Body of pancreas (tissue), 4 donors: ENCODE data around the gene GNG11. TPM values are rescaled to one million over a fixed set of nuclear protein-coding genes. Genes with fewer than 3 reads are reported as not detected.

Source experiments
- ATAC-seq: fragments of 150-250 bp; one replicate; pipeline ENCODE4 v1.9.1; 2016
- DNase-seq, 4 donors: peaks; one replicate each; pipeline ENCODE4 v3.0.0-alpha.2; 2019
- H3K27ac ChIP-seq, 4 donors: fragments of 200-600 bp; sonication (generic); 1 replicate in 3 of 4; 2 replicates in 1 of 4; pipeline versions ENCODE4 v1.5.1 to v1.6.1; 2016 to 2019; ENCODE audit warnings: mild to moderate bottlenecking in 1 of 4, mixed read lengths in 1 of 4, moderate library complexity in 1 of 4
- H3K27me3 ChIP-seq, 2 donors: fragments of 200-600 bp; sonication (generic); one replicate each; pipeline ENCODE4 v1.6.0; 2016; ENCODE audit warnings: mild to moderate bottlenecking in 1 of 2
- H3K36me3 ChIP-seq, 2 donors: fragments of 200-600 bp; sonication (generic); replicated peaks in 1 of 2; 2 replicates each; pipeline ENCODE4 v1.5.1; 2016; ENCODE audit warnings: low read depth in 2 of 2; ENCODE audit not compliant: insufficient read depth in 1 of 2
- H3K4me1 ChIP-seq: fragments of 200-600 bp; sonication (generic); one replicate; pipeline ENCODE4 v1.6.0; 2016
- H3K4me3 ChIP-seq, 2 donors: fragments of 200-600 bp; sonication (generic); 1 replicate in 1 of 2; 2 replicates in 1 of 2; pipeline ENCODE4 v1.5.1; 2016 to 2019
- H3K9me3 ChIP-seq, 3 donors: fragments of 200-600 bp; sonication (generic); 1 replicate in 2 of 3; 2 replicates in 1 of 3; pipeline ENCODE4 v1.5.1; 2016
- CTCF ChIP-seq, 7 experiments: fragments of 450-650 bp in 4 of 7; fragments of 200-600 bp in 3 of 7; sonication (generic) in 3 of 7; IDR thresholded peaks; one replicate each; pipeline ENCODE4 v1.5.1; 2016 to 2019; ENCODE audit warnings: antibody characterized with exemption in 7 of 7
- POLR2A ChIP-seq, 3 donors: fragments of 450-650 bp; IDR thresholded peaks; one replicate each; pipeline ENCODE4 v1.6.1; 2016; ENCODE audit warnings: antibody characterized with exemption in 3 of 3, mild to moderate bottlenecking in 2 of 3
- WGBS, 2 donors: methylation state at CpG; one replicate each; pipeline ENCODE4 v1.1.5; 2017; 5-methylcytosine and 5-hydroxymethylcytosine counted together
- intact Hi-C: fragments of 100-400 bp; cut with DNase I; formaldehyde crosslinking; loops from one replicate; pipeline ENCODE4 v1.15.1; 2023
- total RNA-seq, 2 donors: library from RNA; depleted of rRNA; stranded (reverse); fragments of >200 nt; gene quantifications; one replicate each; pipeline ENCODE4 v1.1.0, GENCODE V29; 2016

Gene GNG11
- total RNA-seq, 2 donors from 2014 or later: 6.6 to 11.4 TPM

- no peak for ATAC-seq
- H3K9me3 ChIP-seq: no peaks in the 10 kb centered on the region
- H3K27ac ChIP-seq: no peak overlapping the region
- H3K4me1 ChIP-seq: no peaks in the 10 kb centered on the region
- H3K27me3 ChIP-seq: no peaks in the 10 kb centered on the region
- no peak for DNase-seq
- no peak for TF ChIP-seq POLR2A (IDR thresholded peaks at IDR 0.05)
- intact Hi-C loops: no loop called here
- H3K4me3 ChIP-seq: no peak overlapping the region
- no peaks in the 10 kb centered on the region for H3K36me3 ChIP-seq
Observed at GRCh38 chr7:93938293-93938692, 16.8 kb downstream of the GNG11 start.

- H3K36me3 ChIP-seq: no peaks in the 10 kb centered on the region
- H3K27ac ChIP-seq: no peak overlapping the region
- 73 to 75% methylated on average over 2 of the region's 2 CpGs for WGBS, 2 donors
- H3K9me3 ChIP-seq: no peaks in the 10 kb centered on the region
- intact Hi-C loops: no loop called here
- no peak for DNase-seq
- no peak for ATAC-seq
- no peak overlapping the region for H3K4me3 ChIP-seq
- TF ChIP-seq POLR2A (IDR thresholded peaks at IDR 0.05) (no peak), CTCF (IDR thresholded peaks at IDR 0.05) (no peak)
- no peaks in the 10 kb centered on the region for H3K27me3 ChIP-seq
- no peaks in the 10 kb centered on the region for H3K4me1 ChIP-seq
Observed at GRCh38 chr7:93941945-93942344, 20.4 kb downstream of the GNG11 start.

GRCh38 chr7:93943816-93944540, 22.4 kb downstream of the GNG11 start:
- Histone ChIP-seq H3K4me1 (no peaks in the 10 kb centered on the region), H3K27ac (no peak overlapping the region), H3K36me3 (no peaks in the 10 kb centered on the region), H3K4me3 (no peak overlapping the region), H3K9me3 (no peaks in the 10 kb centered on the region), H3K27me3 (no peaks in the 10 kb centered on the region)
- intact Hi-C loops: no loop called here
- DNase-seq (no peak), ATAC-seq (no peak)
- TF ChIP-seq CTCF (IDR thresholded peaks at IDR 0.05) (no peak), POLR2A (IDR thresholded peaks at IDR 0.05) (no peak)
- WGBS, 2 donors: 43 to 47% methylated on average over 4 of the region's 4 CpGs

GRCh38 chr7:93944673-93945072, 23.1 kb downstream of the GNG11 start:
- Histone ChIP-seq H3K27ac (no peak overlapping the region), H3K36me3 (no peaks in the 10 kb centered on the region), H3K4me3 (no peak overlapping the region), H3K9me3 (no peaks in the 10 kb centered on the region), H3K4me1 (no peaks in the 10 kb centered on the region), H3K27me3 (no peaks in the 10 kb centered on the region)
- peak; percentile 33 for ATAC-seq
- intact Hi-C loops: no loop called here
- 9 to 23% methylated on average over 1 of the region's 1 CpG for WGBS, 2 donors
- TF ChIP-seq POLR2A (IDR thresholded peaks at IDR 0.05) (no peak), CTCF (IDR thresholded peaks at IDR 0.05) (no peak)
- DNase-seq: no peak

GRCh38 chr7:93945083-93945482, 23.5 kb downstream of the GNG11 start:
- DNase-seq: no peak
- Histone ChIP-seq H3K4me1 (no peaks in the 10 kb centered on the region), H3K4me3 (no peak overlapping the region), H3K36me3 (no peaks in the 10 kb centered on the region), H3K27ac (no peak overlapping the region), H3K27me3 (no peaks in the 10 kb centered on the region), H3K9me3 (no peaks in the 10 kb centered on the region)
- no peak for ATAC-seq
- intact Hi-C loops: no loop called here
- TF ChIP-seq CTCF (IDR thresholded peaks at IDR 0.05): no peak
- TF ChIP-seq POLR2A (IDR thresholded peaks at IDR 0.05): no peak
- 10 to 22% methylated on average over 3 of the region's 3 CpGs for WGBS, 2 donors
